ENCODE measurements around the gene FLT4. TPM values are rescaled to one million over a fixed set of nuclear protein-coding genes. Genes with fewer than 3 reads are reported as not detected.

The FLT4 gene
- total and polyA plus RNA-seq, 4 donors = 12.6 to 42.1 (median 25.3) TPM

GRCh38 chr5:180618829-180619562, 30.4 kb downstream of the FLT4 start:
- peaks cover 0 to 16% (median 0%) of the 10 kb centered on the region in 4 donors for H3K36me3 ChIP-seq (ENCODE audit: control insufficient read depth in 4 of 4, insufficient read depth in 4 of 4, low read length in 4 of 4)
- DNase-seq (peak; percentile 51 to 58 (median 53)), ATAC-seq (ENCODE audit: insufficient read depth, low FRiP score) (no peak)
- peaks cover 0 to 13% (median 0%) of the 10 kb centered on the region in 5 donors for H3K4me1 ChIP-seq (ENCODE audit: control insufficient read depth in 5 of 5, insufficient read depth in 5 of 5, low read length in 5 of 5)
- peaks cover 0 to 5% (median 0%) of the 10 kb centered on the region in 3 donors for H3K27me3 ChIP-seq (ENCODE audit: control insufficient read depth in 3 of 3, insufficient read depth in 3 of 3, low read length in 2 of 3)
- H3K27ac ChIP-seq (ENCODE audit: low read depth in 1 of 2, low read length in 1 of 2) = no peak overlapping the region
- no peak overlapping the region for H3K9ac ChIP-seq (ENCODE audit: insufficient read depth in 1 of 2, low read length in 2 of 2)
- TF ChIP-seq CTCF (IDR thresholded peaks at IDR 0.05; ENCODE audit: control extremely low read depth, extremely low read depth) = peak; percentile 3
- 43 to 48% methylated on average over 82 to 90 of the region's 90 CpGs for WGBS, 2 donors
- H3K4me3 ChIP-seq = no peak overlapping the region
- peaks cover 0 to 3% (median 0%) of the 10 kb centered on the region in 4 donors for H3K9me3 ChIP-seq (ENCODE audit: control insufficient read depth in 4 of 4, insufficient read depth in 3 of 4, low read length in 3 of 4)

GRCh38 chr5:180618487-180618828, 30.9 kb downstream of the FLT4 start:
- Histone ChIP-seq H3K36me3 (ENCODE audit: control insufficient read depth in 4 of 4, insufficient read depth in 4 of 4, low read length in 4 of 4) (peaks cover 0 to 17% (median 0%) of the 10 kb centered on the region in 4 donors), H3K4me1 (ENCODE audit: control insufficient read depth in 5 of 5, insufficient read depth in 5 of 5, low read length in 5 of 5) (peaks cover 0 to 9% (median 0%) of the 10 kb centered on the region in 5 donors), H3K9ac (ENCODE audit: insufficient read depth in 1 of 2, low read length in 2 of 2) (no peak overlapping the region), H3K27ac (ENCODE audit: low read depth in 1 of 2, low read length in 1 of 2) (no peak overlapping the region), H3K4me3 (no peak overlapping the region), H3K27me3 (ENCODE audit: control insufficient read depth in 3 of 3, insufficient read depth in 3 of 3, low read length in 2 of 3) (peaks cover 0 to 5% (median 0%) of the 10 kb centered on the region in 3 donors), H3K9me3 (ENCODE audit: control insufficient read depth in 4 of 4, insufficient read depth in 3 of 4, low read length in 3 of 4) (peaks cover 0 to 3% (median 0%) of the 10 kb centered on the region in 4 donors)
- no peak for DNase-seq
- no peak for ATAC-seq (ENCODE audit: insufficient read depth, low FRiP score)
- TF ChIP-seq CTCF (IDR thresholded peaks at IDR 0.05; ENCODE audit: control extremely low read depth, extremely low read depth) = no peak
- WGBS, 2 donors = 54 to 60% methylated on average over 15 of the region's 15 CpGs

GRCh38 chr5:180613814-180614188, 35.6 kb downstream of the FLT4 start:
- Histone ChIP-seq H3K9me3 (ENCODE audit: control insufficient read depth in 4 of 4, insufficient read depth in 3 of 4, low read length in 3 of 4) (peaks cover 0 to 3% (median 0%) of the 10 kb centered on the region in 4 donors), H3K4me3 (no peak overlapping the region), H3K36me3 (ENCODE audit: control insufficient read depth in 4 of 4, insufficient read depth in 4 of 4, low read length in 4 of 4) (peaks cover 0 to 15% (median 0%) of the 10 kb centered on the region in 4 donors), H3K4me1 (ENCODE audit: control insufficient read depth in 5 of 5, insufficient read depth in 5 of 5, low read length in 5 of 5) (no peaks in the 10 kb centered on the region), H3K27ac (ENCODE audit: low read depth in 1 of 2, low read length in 1 of 2) (no peak overlapping the region), H3K9ac (ENCODE audit: insufficient read depth in 1 of 2, low read length in 2 of 2) (no peak overlapping the region), H3K27me3 (ENCODE audit: control insufficient read depth in 3 of 3, insufficient read depth in 3 of 3, low read length in 2 of 3) (no peaks in the 10 kb centered on the region)
- WGBS, 2 donors = 82 to 91% methylated on average over 10 to 11 of the region's 11 CpGs
- TF ChIP-seq CTCF (IDR thresholded peaks at IDR 0.05; ENCODE audit: control extremely low read depth, extremely low read depth) = no peak
- DNase-seq (no peak), ATAC-seq (ENCODE audit: insufficient read depth, low FRiP score) (no peak)
